PC-3 (cell line): ENCODE measurements around the gene ZXDC.

Source experiments
- EZH2 ChIP-seq: fragments of 300-600 bp; sonication (generic); IDR thresholded peaks from one replicate; pipeline ENCODE4 v1.6.1; 2017; ENCODE audit warnings: antibody characterized with exemption, mild to moderate bottlenecking, low read length; ENCODE audit not compliant: unreplicated experiment
- EZH2phosphoT487 ChIP-seq: fragments of 300-600 bp; sonication (generic); IDR thresholded peaks from 2 replicates; pipeline ENCODE4 v1.6.1; 2018; ENCODE audit warnings: mild to moderate bottlenecking, antibody characterized with exemption, low read length, borderline replicate concordance
- TF ChIP-seq, protein P1 (sequence below): fragments of 300-600 bp; sonication (generic); conservative IDR thresholded peaks from 2 replicates; pipeline ENCODE4 v1.5.1; 2017; ENCODE audit warnings: antibody characterized with exemption, low read depth, mild to moderate bottlenecking, low read length

DNA sequence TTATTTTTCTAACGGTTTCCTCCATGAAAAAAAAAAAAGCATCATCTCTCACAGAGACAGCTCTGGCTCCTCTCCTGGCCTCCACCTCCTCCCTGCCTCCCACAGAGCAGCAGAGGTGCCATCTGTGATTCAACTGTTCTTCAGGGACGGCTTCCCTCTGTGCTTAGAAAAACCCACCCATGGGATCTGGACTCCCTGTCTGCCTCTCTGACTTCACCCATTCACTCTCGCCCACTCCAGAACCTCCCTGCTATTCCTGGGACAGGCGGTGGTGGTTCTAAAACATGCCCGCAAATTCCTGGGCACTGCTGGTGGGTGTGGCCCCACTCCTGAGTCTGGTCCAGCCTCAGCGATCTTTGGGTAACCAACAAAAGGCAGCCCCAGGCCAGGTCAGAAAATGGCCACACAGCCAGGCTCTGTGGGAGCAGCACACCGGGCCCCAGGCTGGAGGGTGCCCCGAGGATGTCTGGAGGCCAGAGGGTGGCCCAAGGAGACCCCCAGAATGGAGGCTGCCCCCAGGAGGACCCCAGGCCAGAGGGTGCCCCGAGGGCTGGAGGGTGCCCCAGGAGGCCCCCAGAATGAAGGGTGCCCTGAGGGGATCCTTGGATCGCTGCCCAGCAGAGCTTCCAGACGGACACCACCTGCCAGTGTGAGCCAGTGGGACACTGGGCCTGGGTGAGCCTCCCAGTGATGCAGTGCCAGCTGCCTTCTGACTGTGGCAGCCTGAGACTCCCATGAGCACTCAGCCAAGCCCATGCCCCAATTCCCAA, 45.6 kb upstream of the ZXDC start:
- no peak for TF ChIP-seq EZH2
- TF ChIP-seq, protein P1, sequence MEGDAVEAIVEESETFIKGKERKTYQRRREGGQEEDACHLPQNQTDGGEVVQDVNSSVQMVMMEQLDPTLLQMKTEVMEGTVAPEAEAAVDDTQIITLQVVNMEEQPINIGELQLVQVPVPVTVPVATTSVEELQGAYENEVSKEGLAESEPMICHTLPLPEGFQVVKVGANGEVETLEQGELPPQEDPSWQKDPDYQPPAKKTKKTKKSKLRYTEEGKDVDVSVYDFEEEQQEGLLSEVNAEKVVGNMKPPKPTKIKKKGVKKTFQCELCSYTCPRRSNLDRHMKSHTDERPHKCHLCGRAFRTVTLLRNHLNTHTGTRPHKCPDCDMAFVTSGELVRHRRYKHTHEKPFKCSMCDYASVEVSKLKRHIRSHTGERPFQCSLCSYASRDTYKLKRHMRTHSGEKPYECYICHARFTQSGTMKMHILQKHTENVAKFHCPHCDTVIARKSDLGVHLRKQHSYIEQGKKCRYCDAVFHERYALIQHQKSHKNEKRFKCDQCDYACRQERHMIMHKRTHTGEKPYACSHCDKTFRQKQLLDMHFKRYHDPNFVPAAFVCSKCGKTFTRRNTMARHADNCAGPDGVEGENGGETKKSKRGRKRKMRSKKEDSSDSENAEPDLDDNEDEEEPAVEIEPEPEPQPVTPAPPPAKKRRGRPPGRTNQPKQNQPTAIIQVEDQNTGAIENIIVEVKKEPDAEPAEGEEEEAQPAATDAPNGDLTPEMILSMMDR: no peak
- no peak for TF ChIP-seq EZH2phosphoT487
